ENCODE data around the gene ABCB10.

- TF ChIP-seq EZH2 (IDR thresholded peaks at IDR 0.05; ENCODE audit: low read length, missing control alignments) = no peak
- no peak for TF ChIP-seq CTCF (conservative IDR thresholded peaks at IDR 0.05 in 1 of 2, IDR thresholded peaks at IDR 0.05 in 1 of 2; ENCODE audit: low read depth in 1 of 2, low read length in 2 of 2)
Measured at GRCh38 chr1:229479660-229480399, 78.7 kb downstream of the ABCB10 start.

All from fibroblast of lung (primary cell).